ENCODE measurements around the gene RHOBTB1.

GRCh38 chr10:60920479-60920878 lies 23.5 kb downstream of the RHOBTB1 start:
- TF ChIP-seq CTCF (IDR thresholded peaks at IDR 0.05; ENCODE audit: low read depth, low read length, poor library complexity, severe bottlenecking) (no peak), EZH2phosphoT487 (IDR thresholded peaks at IDR 0.05; ENCODE audit: borderline replicate concordance, low read length) (no peak)

Measured in DOHH2 (cell line).